Measurements from ENCODE around the gene MYO9A. TPM values are rescaled to one million over a fixed set of nuclear protein-coding genes. Genes with fewer than 3 reads are reported as not detected.

The MYO9A gene
- total RNA-seq, 1 donor from 2014 or later: 27.5 TPM

- peak; percentile 56 for ATAC-seq
- no peak for DNase-seq (ENCODE audit: missing footprints)
- intact Hi-C loops (cut with DNase I): no loop called here
These were observed 23.5 kb upstream of the MYO9A start for GRCh38 chr15:72141171-72142084.

GRCh38 chr15:72140088-72140487 lies 22.1 kb upstream of the MYO9A start:
- DNase-seq (ENCODE audit: missing footprints) (no peak), ATAC-seq (no peak)
- intact Hi-C loops (cut with DNase I): no loop called here

GRCh38 chr15:72139667-72140066 lies 21.7 kb upstream of the MYO9A start:
- intact Hi-C loops (cut with DNase I): no loop called here
- peak; percentile 82 for ATAC-seq
- no peak for DNase-seq (ENCODE audit: missing footprints)

- ATAC-seq (no peak), DNase-seq (ENCODE audit: missing footprints) (no peak)
- intact Hi-C loops (cut with DNase I): no loop called here
These were observed 18.5 kb upstream of the MYO9A start for GRCh38 chr15:72136170-72137051.

GRCh38 chr15:72135719-72136118 lies 17.8 kb upstream of the MYO9A start:
- intact Hi-C loops (cut with DNase I): no loop called here
- DNase-seq (ENCODE audit: missing footprints) (no peak), ATAC-seq (no peak)

- no peak for DNase-seq (ENCODE audit: missing footprints)
- ATAC-seq: no peak
- intact Hi-C loops (cut with DNase I): no loop called here
These were observed 15.3 kb upstream of the MYO9A start for GRCh38 chr15:72133211-72133610.

GRCh38 chr15:72131922-72132321 lies 14.0 kb upstream of the MYO9A start:
- intact Hi-C loops (cut with DNase I): no loop called here
- no peak for ATAC-seq

GRCh38 chr15:72130272-72130671 lies 12.3 kb upstream of the MYO9A start:
- ATAC-seq (no peak), DNase-seq (ENCODE audit: missing footprints) (no peak)
- intact Hi-C loops (cut with DNase I): no loop called here

More at GRCh38 chr15:72131922-72132321, 14.0 kb upstream of the MYO9A start:
- DNase-seq (ENCODE audit: missing footprints): no peak

- ATAC-seq: no peak
- no peak for DNase-seq (ENCODE audit: missing footprints)
- intact Hi-C loops (cut with DNase I): no loop called here
These were observed 10.4 kb upstream of the MYO9A start for GRCh38 chr15:72128359-72128758.

- no peak for ATAC-seq
- DNase-seq (ENCODE audit: missing footprints): no peak
- intact Hi-C loops (cut with DNase I): no loop called here
These were observed 9.9 kb upstream of the MYO9A start for GRCh38 chr15:72127724-72128322.

GRCh38 chr15:72124218-72124617 lies 6.3 kb upstream of the MYO9A start:
- DNase-seq (ENCODE audit: missing footprints) (no peak), ATAC-seq (no peak)
- intact Hi-C loops (cut with DNase I): no loop called here

GRCh38 chr15:72117486-72118016 lies 399 bp downstream of the MYO9A start:
- intact Hi-C loops (cut with DNase I): loop anchor here (5.0 kb wide), 1 partner anchor 40 kb away; no protein-coding TSS in a partner anchor
- ATAC-seq: peak; percentile 86
- DNase-seq (ENCODE audit: missing footprints): peak; percentile 91

- DNase-seq (ENCODE audit: missing footprints) (no peak), ATAC-seq (peak; percentile 6)
- intact Hi-C loops (cut with DNase I): loop anchor here (5.0 kb wide), 1 partner anchor 40 kb away; no protein-coding TSS in a partner anchor
These were observed 1.0 kb downstream of the MYO9A start for GRCh38 chr15:72116731-72117485.

GRCh38 chr15:72113347-72114031 lies 4.5 kb downstream of the MYO9A start:
- no peak for ATAC-seq
- intact Hi-C loops (cut with DNase I): no loop called here
- no peak for DNase-seq (ENCODE audit: missing footprints)

- ATAC-seq (no peak), DNase-seq (ENCODE audit: missing footprints) (no peak)
- intact Hi-C loops (cut with DNase I): no loop called here
These were observed 5.1 kb downstream of the MYO9A start for GRCh38 chr15:72112805-72113204.

GRCh38 chr15:72112116-72112515 lies 5.8 kb downstream of the MYO9A start:
- no peak for DNase-seq (ENCODE audit: missing footprints)
- no peak for ATAC-seq
- intact Hi-C loops (cut with DNase I): no loop called here

GRCh38 chr15:72110355-72110754 lies 7.6 kb downstream of the MYO9A start:
- intact Hi-C loops (cut with DNase I): no loop called here
- DNase-seq (ENCODE audit: missing footprints) (no peak), ATAC-seq (no peak)

- intact Hi-C loops (cut with DNase I): no loop called here
- ATAC-seq (no peak), DNase-seq (ENCODE audit: missing footprints) (no peak)
These were observed 11.9 kb downstream of the MYO9A start for GRCh38 chr15:72106068-72106467.

Measured in Right ventricle myocardium inferior (tissue), 1 donor.